Measurements from ENCODE around the gene NPR2. TPM values are rescaled to one million over a fixed set of nuclear protein-coding genes. Genes with fewer than 3 reads are reported as not detected.

Gene NPR2
- total and polyA plus RNA-seq, 2 experiments from 2014 or later: 12.2 to 13.9 TPM

- WGBS (ENCODE audit: low lambda C conversion rate, missing lambda C conversion rate): 81% methylated on average over 3 of the region's 3 CpGs
- Histone ChIP-seq H3K9me3 (ENCODE audit: low read depth) (no peaks in the 10 kb centered on the region), H3K27ac (no peak overlapping the region), H3K4me3 (no peak overlapping the region), H3K27me3 (no peaks in the 10 kb centered on the region), H3K9me2 (replicated peaks; ENCODE audit: insufficient read depth) (no peaks in the 10 kb centered on the region), H4K20me1 (ENCODE audit: insufficient read depth, poor library complexity, severe bottlenecking) (no peaks in the 10 kb centered on the region), H3K4me1 (ENCODE audit: insufficient read depth) (peaks cover 22% of the 10 kb centered on the region), H3K4me2 (no peak overlapping the region), H3K36me3 (replicated peaks; ENCODE audit: insufficient read depth, low read depth) (no peaks in the 10 kb centered on the region), H3K79me2 (peaks cover 24% of the 10 kb centered on the region), H2AFZ (no peak overlapping the region)
- no peak for DNase-seq (ENCODE audit: low spot score)
- TF ChIP-seq EZH2phosphoT487 (IDR thresholded peaks at IDR 0.05; ENCODE audit: low read depth, severe bottlenecking, unreplicated experiment) (no peak), CTCF (IDR thresholded peaks at IDR 0.05; ENCODE audit: poor library complexity) (no peak), EZH2 (IDR thresholded peaks at IDR 0.05; ENCODE audit: borderline replicate concordance) (no peak)
Measured at GRCh38 chr9:35827486-35827885, 36.1 kb downstream of the NPR2 start.

GRCh38 chr9:35828716-35829083 is 37.3 kb downstream of the NPR2 start, which contains the start of gene FAM221B:
FAM221B (minus strand) TSS chr9:35828732; CDS start chr9:35826161, 2,571 bp downstream.
- TF ChIP-seq CTCF (IDR thresholded peaks at IDR 0.05; ENCODE audit: poor library complexity) (no peak), EZH2phosphoT487 (IDR thresholded peaks at IDR 0.05; ENCODE audit: low read depth, severe bottlenecking, unreplicated experiment) (no peak), EZH2 (IDR thresholded peaks at IDR 0.05; ENCODE audit: borderline replicate concordance) (no peak)
- peak; percentile 39 for DNase-seq (ENCODE audit: low spot score)
- peaks cover 34% of the 10 kb centered on the region for H3K4me1 ChIP-seq (ENCODE audit: insufficient read depth)
- H2AFZ ChIP-seq: peak within 1 kb of the TSS; percentile 96
- H4K20me1 ChIP-seq (ENCODE audit: insufficient read depth, poor library complexity, severe bottlenecking): no peaks in the 10 kb centered on the region
- peaks cover 24% of the 10 kb centered on the region for H3K79me2 ChIP-seq
- H3K9me2 ChIP-seq (replicated peaks; ENCODE audit: insufficient read depth): no peaks in the 10 kb centered on the region
- peak within 1 kb of the TSS; percentile 94 for H3K27ac ChIP-seq
- H3K27me3 ChIP-seq: no peaks in the 10 kb centered on the region
- H3K36me3 ChIP-seq (replicated peaks; ENCODE audit: insufficient read depth, low read depth): no peaks in the 10 kb centered on the region
- H3K4me2 ChIP-seq: peak within 1 kb of the TSS; percentile 94
- peak within 1 kb of the TSS; percentile 46 for H3K4me3 ChIP-seq
- WGBS (ENCODE audit: low lambda C conversion rate, missing lambda C conversion rate): 6% methylated on average over 21 of the region's 21 CpGs
- no peaks in the 10 kb centered on the region for H3K9me3 ChIP-seq (ENCODE audit: low read depth)

GRCh38 chr9:35829084-35829763 is 37.8 kb downstream of the NPR2 start, which contains the start of gene TMEM8B:
TMEM8B (plus strand) TSS chr9:35829228; CDS start chr9:35829448, 220 bp downstream.
- Histone ChIP-seq H3K79me2 (peaks cover 24% of the 10 kb centered on the region), H2AFZ (peak within 1 kb of the TSS; percentile 96), H3K27me3 (no peaks in the 10 kb centered on the region), H3K9me3 (ENCODE audit: low read depth) (no peaks in the 10 kb centered on the region), H3K4me2 (peak within 1 kb of the TSS; percentile 94), H3K27ac (peak within 1 kb of the TSS; percentile 94), H3K36me3 (replicated peaks; ENCODE audit: insufficient read depth, low read depth) (no peaks in the 10 kb centered on the region), H3K4me1 (ENCODE audit: insufficient read depth) (peaks cover 39% of the 10 kb centered on the region), H3K4me3 (peak within 1 kb of the TSS; percentile 46), H4K20me1 (ENCODE audit: insufficient read depth, poor library complexity, severe bottlenecking) (no peaks in the 10 kb centered on the region), H3K9me2 (replicated peaks; ENCODE audit: insufficient read depth) (no peaks in the 10 kb centered on the region)
- TF ChIP-seq EZH2 (IDR thresholded peaks at IDR 0.05; ENCODE audit: borderline replicate concordance) (no peak), CTCF (IDR thresholded peaks at IDR 0.05; ENCODE audit: poor library complexity) (no peak), EZH2phosphoT487 (IDR thresholded peaks at IDR 0.05; ENCODE audit: low read depth, severe bottlenecking, unreplicated experiment) (no peak)
- WGBS (ENCODE audit: low lambda C conversion rate, missing lambda C conversion rate): 0% methylated on average over 6 of the region's 53 CpGs
- DNase-seq (ENCODE audit: low spot score): peak; percentile 98

Data from hepatocyte (in vitro differentiated cells).